NCI-H446 (cell line): Measurements from ENCODE around the gene RASSF8.

Experiments
- DNase-seq, 2 experiments: peaks; one replicate each; lab custom pipeline; 2025; lab: John Stamatoyannopoulos, UW

RASSF8 gene

DNA sequence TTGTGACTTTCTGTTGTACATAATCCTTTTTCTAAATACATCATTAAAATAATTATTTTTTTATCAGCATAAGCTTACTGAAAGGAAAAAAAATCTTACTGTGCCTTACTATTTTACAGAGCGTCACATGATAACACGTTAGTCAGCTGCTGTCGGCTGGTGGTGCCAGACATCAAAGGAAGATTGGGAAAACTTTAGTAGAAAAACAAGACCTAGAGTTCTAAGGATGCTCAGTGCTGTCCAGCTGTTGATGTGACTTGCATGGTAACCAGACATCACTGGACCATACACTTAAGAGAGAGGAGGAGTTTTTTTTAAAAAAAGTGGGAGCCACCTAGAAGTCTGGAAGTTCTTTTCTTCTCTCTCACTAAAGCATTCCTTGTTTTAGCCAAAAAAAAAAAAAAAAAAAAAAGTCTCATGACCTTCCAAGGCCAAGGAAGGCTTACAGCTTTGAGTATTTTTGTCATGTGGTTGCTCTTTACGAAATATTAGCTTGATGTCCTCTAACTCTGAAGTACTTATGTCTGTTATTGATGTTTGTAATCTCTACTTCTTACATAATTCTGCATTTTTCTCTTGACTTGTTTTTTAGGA is 4.5 kb downstream of the RASSF8 start:
- no peak for DNase-seq

- no peak for DNase-seq
Measured at GRCh38 chr12:25965682-25966081, 7.2 kb downstream of the RASSF8 start.

- DNase-seq = no peak
Measured at GRCh38 chr12:25970082-25970481, 11.6 kb downstream of the RASSF8 start.

DNA sequence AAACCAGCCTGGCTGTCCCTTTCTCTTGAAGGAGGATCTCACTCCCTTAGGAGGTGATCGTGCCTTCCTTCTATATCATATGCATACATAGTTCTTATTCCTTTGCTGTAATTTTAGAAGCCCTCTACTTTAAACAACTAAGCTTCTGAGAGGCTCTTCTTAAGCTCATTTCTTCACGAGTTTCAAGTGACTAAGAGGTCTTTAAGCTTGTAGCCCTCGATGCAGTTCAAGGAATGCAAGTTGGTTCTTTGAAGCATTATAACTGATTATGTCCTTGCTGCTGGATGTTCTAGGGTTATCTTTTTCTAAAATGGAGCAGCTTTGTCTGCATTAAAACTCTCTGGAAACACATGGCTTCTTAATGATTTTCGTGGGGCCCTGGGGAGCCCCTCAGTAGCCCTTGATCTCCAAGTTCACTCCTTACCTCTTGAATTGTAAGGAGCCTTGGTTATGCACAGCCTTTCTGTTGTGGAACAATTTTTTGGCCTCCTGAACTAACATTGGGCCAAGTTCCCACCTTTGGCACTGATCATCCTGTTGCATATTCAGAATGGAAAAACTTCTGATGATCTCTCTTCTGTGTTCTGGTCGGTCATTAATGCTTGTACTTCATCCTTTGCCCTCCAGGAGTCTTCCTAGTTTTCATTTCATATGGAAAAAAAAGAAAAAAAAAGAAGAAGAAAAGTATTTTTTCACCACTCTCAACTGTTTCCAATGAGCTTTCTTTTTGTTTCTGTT is 12.6 kb downstream of the RASSF8 start:
- DNase-seq = no peak

DNA sequence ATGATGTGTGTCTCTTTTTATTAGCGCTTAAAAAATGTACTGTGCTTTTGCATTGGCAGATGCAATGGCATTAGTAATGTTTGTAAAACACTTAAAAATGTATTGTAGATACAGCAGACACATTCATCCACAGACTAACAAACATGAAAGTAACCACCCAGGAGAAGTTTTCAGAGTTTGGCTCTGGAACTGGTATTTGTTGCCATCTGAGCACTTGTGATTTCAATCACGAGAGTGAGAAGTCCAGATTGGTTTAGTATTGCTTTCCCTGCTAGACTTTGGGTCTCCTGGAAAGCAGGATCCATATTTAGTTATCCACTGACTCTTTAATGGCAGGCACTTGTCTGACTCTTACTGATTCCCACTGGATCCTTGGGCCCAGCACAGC is 13.2 kb downstream of the RASSF8 start:
- no peak for DNase-seq

GRCh38 chr12:25972783-25973182 is 14.3 kb downstream of the RASSF8 start:
- DNase-seq = no peak

DNA sequence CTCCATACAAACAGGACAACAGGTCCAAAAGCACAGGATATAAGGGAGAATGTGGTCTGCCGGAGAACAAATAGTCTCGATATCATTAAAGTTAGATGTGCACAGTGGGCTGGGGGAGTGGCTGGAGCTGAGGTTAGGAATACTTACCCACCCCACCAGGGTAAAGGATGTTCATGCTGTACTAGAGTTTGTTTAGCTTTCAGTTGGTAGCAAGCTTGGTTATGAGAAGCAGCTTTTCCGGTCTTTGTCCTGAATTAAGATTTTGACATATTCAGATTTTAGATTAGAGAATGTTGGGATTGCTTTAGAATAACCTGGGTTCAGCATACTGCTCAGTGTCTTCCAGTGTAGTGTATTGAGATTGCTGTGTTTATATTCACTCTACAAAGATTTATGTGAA is 16.7 kb downstream of the RASSF8 start:
- no peak for DNase-seq

DNA sequence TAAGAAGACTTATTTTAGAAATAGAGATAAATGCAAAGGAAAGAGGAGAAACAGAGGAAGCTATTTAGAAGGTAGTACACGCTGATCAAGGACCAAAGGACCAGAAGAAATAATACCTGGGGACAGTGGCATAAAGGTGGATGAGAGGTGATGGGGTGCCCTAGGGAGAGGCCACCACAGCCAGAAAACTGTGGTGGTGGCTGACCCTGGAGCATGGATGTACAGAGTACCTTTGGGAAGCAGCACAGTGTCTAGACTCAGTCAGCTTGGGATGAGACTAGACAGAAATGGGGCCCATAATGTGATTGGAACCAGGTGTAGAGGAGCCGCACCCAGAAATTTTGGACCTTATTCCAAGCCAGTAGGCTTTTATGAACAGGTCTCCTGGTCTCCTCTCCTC is 17.2 kb downstream of the RASSF8 start:
- no peak for DNase-seq

GRCh38 chr12:25976289-25976688 is 17.8 kb downstream of the RASSF8 start:
- DNase-seq = no peak

- no peak for DNase-seq
Measured at GRCh38 chr12:25977047-25977446, 18.6 kb downstream of the RASSF8 start.

- no peak for DNase-seq
Measured at GRCh38 chr12:25979059-25979458, 20.6 kb downstream of the RASSF8 start.

DNA sequence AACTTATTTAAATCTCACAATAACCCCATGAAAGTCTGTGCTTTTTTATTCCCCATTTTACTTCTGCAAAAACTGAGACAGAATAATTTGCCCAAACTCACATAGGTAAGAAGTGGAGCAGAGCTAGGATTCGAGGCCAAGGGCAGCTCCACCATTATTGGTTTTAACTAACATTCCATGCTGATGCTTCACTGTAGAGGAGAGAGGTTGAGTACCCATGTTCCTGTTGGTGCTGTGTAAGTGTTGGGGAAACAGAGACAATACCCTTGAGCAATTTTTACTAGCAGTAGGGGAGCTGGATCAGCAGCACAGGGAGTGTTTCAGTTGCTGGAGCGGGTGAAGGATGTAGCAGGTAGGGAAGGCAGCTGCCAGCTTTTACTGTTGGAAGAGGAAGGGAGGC is 21.1 kb downstream of the RASSF8 start:
- DNase-seq = no peak

- no peak for DNase-seq
Measured at GRCh38 chr12:25980035-25980434, 21.6 kb downstream of the RASSF8 start.

DNA sequence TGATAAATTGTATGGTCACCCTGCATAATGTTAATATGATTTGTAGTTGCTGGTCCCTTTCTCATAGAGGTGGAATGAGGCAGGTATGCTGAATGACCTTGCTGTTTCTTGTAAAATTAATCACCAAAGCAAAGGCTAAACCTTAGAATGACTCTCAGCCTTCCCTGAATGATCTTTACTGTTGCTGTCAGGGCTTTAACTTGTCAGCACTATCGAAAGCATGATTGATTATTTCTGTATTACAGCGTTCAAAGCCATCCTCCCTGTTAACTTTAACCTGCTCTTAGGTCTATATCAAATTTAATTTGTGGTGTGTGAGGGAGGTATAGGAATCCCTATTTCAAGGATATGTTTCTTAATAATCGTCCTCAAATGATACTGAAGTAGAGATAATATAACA is 23.1 kb downstream of the RASSF8 start:
- DNase-seq = no peak

GRCh38 chr12:25982416-25982815 is 23.9 kb downstream of the RASSF8 start:
- DNase-seq = no peak

DNA sequence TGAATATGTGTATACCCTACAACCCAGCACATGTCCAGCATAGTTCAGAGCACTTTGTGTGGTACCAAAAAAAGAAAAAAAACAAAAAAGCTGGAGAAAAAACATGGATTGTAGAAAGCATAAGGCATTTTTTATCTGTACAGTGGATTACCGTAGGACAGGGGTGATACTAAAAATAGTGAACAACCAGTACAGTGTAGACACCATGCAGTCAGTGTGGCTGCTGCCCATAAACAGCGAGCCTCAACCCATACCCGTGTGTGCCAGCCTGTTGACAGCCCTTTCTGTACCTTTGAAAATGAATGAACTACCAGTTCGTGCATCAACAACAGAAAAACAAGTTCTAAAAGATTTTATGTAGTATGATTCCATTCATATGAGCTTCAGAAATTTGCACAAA is 25.1 kb downstream of the RASSF8 start:
- DNase-seq = no peak

DNA sequence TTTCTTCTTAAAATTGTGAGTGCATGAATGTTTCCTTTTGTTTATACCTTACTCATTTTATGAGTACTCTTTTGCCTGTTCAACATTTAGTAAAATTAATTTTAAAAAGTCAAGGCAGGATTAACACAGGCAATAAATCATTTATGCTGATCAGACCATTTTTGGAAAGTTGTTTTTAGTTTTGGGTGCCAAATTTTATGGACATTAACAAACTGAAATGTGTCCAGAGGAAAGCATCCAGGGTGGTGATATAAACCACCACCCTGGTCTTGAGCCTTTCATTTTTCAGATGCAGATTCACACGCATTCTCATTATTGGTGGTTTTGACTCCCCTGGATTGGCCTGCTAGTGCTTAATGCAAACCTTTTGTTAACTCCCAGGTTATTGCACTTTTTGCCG is 26.3 kb downstream of the RASSF8 start:
- DNase-seq = no peak

- no peak for DNase-seq
Measured at GRCh38 chr12:25985316-25986175, 27.1 kb downstream of the RASSF8 start.

DNA sequence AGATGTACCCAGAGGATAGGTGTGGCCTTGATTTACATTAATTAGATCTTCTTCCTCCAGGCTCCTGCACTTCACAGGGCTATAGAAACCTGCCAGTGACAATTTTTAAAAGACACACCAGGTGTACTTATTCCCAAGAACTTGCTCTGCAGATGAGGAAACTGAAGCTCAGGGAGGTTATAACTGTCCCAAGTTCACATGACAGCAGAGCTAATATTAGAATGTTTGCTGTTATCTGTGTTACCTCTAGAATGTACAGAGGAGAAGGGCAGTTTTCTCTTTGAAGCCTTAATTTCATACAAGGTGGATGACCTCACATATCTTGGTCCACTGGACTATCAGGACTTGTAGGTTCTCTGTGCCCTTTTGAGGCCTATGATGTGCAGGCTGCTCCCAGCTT is 27.7 kb downstream of the RASSF8 start:
- no peak for DNase-seq

DNA sequence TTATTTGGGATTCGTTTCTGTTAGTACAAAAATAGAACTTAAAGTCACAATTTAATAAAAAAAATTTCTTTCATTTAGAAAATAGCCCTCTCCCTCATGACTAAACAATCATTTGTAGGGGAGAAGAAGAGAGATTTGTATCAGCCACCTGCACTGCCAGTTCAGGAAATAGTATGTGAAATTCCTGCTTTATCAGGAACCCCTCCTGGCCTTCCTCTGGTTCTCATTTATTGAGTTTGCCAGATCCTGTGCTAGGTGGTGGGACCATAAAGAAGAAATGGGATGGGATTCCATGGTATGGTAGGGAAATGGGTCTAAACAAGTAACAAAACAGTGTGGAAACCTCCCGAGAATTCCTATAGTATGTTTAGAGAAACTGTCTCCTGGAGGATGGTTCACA is 30.0 kb downstream of the RASSF8 start:
- DNase-seq = no peak

GRCh38 chr12:25990495-25990894 is 32.0 kb downstream of the RASSF8 start:
- no peak for DNase-seq

GRCh38 chr12:25992026-25992782 is 33.7 kb downstream of the RASSF8 start:
- DNase-seq = no peak
